Left lung (tissue), 10 donors: Measurements from ENCODE around the gene FAM241B. TPM values are rescaled to one million over a fixed set of nuclear protein-coding genes. Genes with fewer than 3 reads are reported as not detected.

ENCODE experiments used
- ATAC-seq: fragments of 200-7000 bp; cut with Tn5 transposase; one replicate; pipeline ENCODE4 v1.9.1; 2020; ENCODE audit warnings: moderate library complexity
- DNase-seq, 4 donors: peaks; one replicate each; pipeline ENCODE4 v3.0.0-alpha.2; 2013 to 2020
- H3K27ac ChIP-seq, 2 donors: fragments of 200-600 bp; sonication (generic) in 1 of 2; one replicate each; pipeline versions ENCODE4 v1.5.0 to v1.8.0; 2020 to 2021
- H3K27me3 ChIP-seq, 2 donors: fragments of 200-600 bp; sonication (generic) in 1 of 2; one replicate each; pipeline versions ENCODE4 v1.5.0 to v1.8.0; 2020 to 2021
- H3K36me3 ChIP-seq, 2 donors: fragments of 200-600 bp; sonication (generic) in 1 of 2; one replicate each; pipeline versions ENCODE4 v1.5.0 to v1.8.0; 2020 to 2021
- H3K4me1 ChIP-seq, 2 donors: fragments of 200-600 bp; one replicate each; pipeline ENCODE4 v1.8.0; 2021
- H3K4me3 ChIP-seq, 2 donors: fragments of 200-600 bp; sonication (generic) in 1 of 2; one replicate each; pipeline versions ENCODE4 v1.5.0 to v1.8.0; 2020 to 2021; ENCODE audit warnings: mild to moderate bottlenecking in 1 of 2
- H3K9me3 ChIP-seq, 2 donors: fragments of 200-600 bp; sonication (generic) in 1 of 2; one replicate each; pipeline versions ENCODE4 v1.5.0 to v1.8.0; 2020 to 2021
- CTCF ChIP-seq, 2 donors: fragments of 200-600 bp; sonication (generic) in 1 of 2; IDR thresholded peaks; one replicate each; pipeline versions ENCODE4 v1.5.0 to v1.8.0; 2021; ENCODE audit warnings: antibody characterized with exemption in 2 of 2
- intact Hi-C, 2 donors: fragments of 100-400 bp; cut with DNase I; formaldehyde crosslinking; loops; one replicate each; pipeline versions ENCODE4 v1.11.2 to v1.14.2; 2022
- polyA plus RNA-seq, 6 donors: library from polyadenylated mRNA; unstranded; fragments of 120-200 nt; gene quantifications; one replicate each; pipeline ENCODE4 v1.2.1, GENCODE V29; 2013; ENCODE audit not compliant: insufficient read length in 6 of 6
- total RNA-seq, 2 donors: library from RNA; stranded (reverse); fragmentation: NEBNext Ultra II Directional; extraction: Animal tissue kit (Norgen Biotek cat#: 25700); gene quantifications; one replicate each; pipeline ENCODE4 v1.2.1, GENCODE V29; 2021
- donor health status: DM: no; HTN: yes; CAD: no.
- donor health status: DM: no; HTN: no; CAD: no.

The FAM241B gene
- total and polyA plus RNA-seq, 8 donors = 6.1 to 9.6 (median 7.3) TPM

GRCh38 chr10:69616358-69616757, 13.7 kb upstream of the FAM241B start:
- H3K9me3 ChIP-seq = no peaks in the 10 kb centered on the region
- no peak overlapping the region for H3K27ac ChIP-seq
- no peaks in the 10 kb centered on the region for H3K4me1 ChIP-seq
- ATAC-seq (no peak), DNase-seq (no peak)
- TF ChIP-seq CTCF (IDR thresholded peaks at IDR 0.05) = no peak
- no peak overlapping the region for H3K4me3 ChIP-seq
- no peaks in the 10 kb centered on the region for H3K27me3 ChIP-seq
- intact Hi-C loops = no loop called here
- H3K36me3 ChIP-seq = no peaks in the 10 kb centered on the region

- TF ChIP-seq CTCF (IDR thresholded peaks at IDR 0.05) = no peak
- ATAC-seq (no peak), DNase-seq (no peak)
- H3K36me3 ChIP-seq = no peaks in the 10 kb centered on the region
- no peaks in the 10 kb centered on the region for H3K27me3 ChIP-seq
- no peaks in the 10 kb centered on the region for H3K4me1 ChIP-seq
- H3K27ac ChIP-seq = no peak overlapping the region
- intact Hi-C loops = no loop called here
- no peak overlapping the region for H3K4me3 ChIP-seq
- no peaks in the 10 kb centered on the region for H3K9me3 ChIP-seq
Measured at GRCh38 chr10:69618746-69619145, 11.3 kb upstream of the FAM241B start.

GRCh38 chr10:69619626-69620025, 10.4 kb upstream of the FAM241B start:
- intact Hi-C loops = no loop called here
- Histone ChIP-seq H3K9me3 (no peaks in the 10 kb centered on the region), H3K27ac (no peak overlapping the region), H3K36me3 (no peaks in the 10 kb centered on the region), H3K27me3 (no peaks in the 10 kb centered on the region), H3K4me1 (no peaks in the 10 kb centered on the region), H3K4me3 (no peak overlapping the region)
- ATAC-seq (no peak), DNase-seq (no peak)
- TF ChIP-seq CTCF (IDR thresholded peaks at IDR 0.05) = no peak

GRCh38 chr10:69620625-69621024, 9.4 kb upstream of the FAM241B start:
- H3K4me1 ChIP-seq = no peaks in the 10 kb centered on the region
- no peaks in the 10 kb centered on the region for H3K27me3 ChIP-seq
- TF ChIP-seq CTCF (IDR thresholded peaks at IDR 0.05) = no peak
- no peak for DNase-seq
- intact Hi-C loops = no loop called here
- no peaks in the 10 kb centered on the region for H3K36me3 ChIP-seq
- H3K9me3 ChIP-seq = no peaks in the 10 kb centered on the region
- ATAC-seq = no peak
- H3K4me3 ChIP-seq = no peak overlapping the region
- no peak overlapping the region for H3K27ac ChIP-seq

GRCh38 chr10:69624245-69624786, 5.7 kb upstream of the FAM241B start:
- peaks cover 0 to 6% of the 10 kb centered on the region in 2 donors for H3K27me3 ChIP-seq
- no peak overlapping the region for H3K27ac ChIP-seq
- TF ChIP-seq CTCF (IDR thresholded peaks at IDR 0.05) = no peak
- ATAC-seq (no peak), DNase-seq (no peak)
- H3K4me1 ChIP-seq = no peaks in the 10 kb centered on the region
- no peaks in the 10 kb centered on the region for H3K9me3 ChIP-seq
- H3K4me3 ChIP-seq = no peak overlapping the region
- intact Hi-C loops = no loop called here
- no peaks in the 10 kb centered on the region for H3K36me3 ChIP-seq
